HL-60 (cell line): ENCODE measurements around the gene LCN2.

ENCODE experiments used
- DNase-seq, 2 experiments: peaks; one replicate each; pipeline ENCODE4 v3.0.0-alpha.2; 2010 to 2020; ENCODE audit warnings: low read depth in 1 of 2, low spot score in 1 of 2
- H3K27ac ChIP-seq: fragments of 250-450 bp; sonication (Bioruptor Pico); replicated peaks from 2 replicates; pipeline ENCODE4 v1.5.1; 2020; ENCODE audit warnings: mild to moderate bottlenecking, moderate library complexity
- H3K27me3 ChIP-seq: fragments of 250-450 bp; sonication (Bioruptor Pico); 2 replicates; pipeline ENCODE4 v1.5.1; 2021; ENCODE audit warnings: mild to moderate bottlenecking, moderate library complexity; ENCODE audit not compliant: insufficient read depth, poor library complexity, severe bottlenecking
- H3K4me3 ChIP-seq: replicated peaks from 2 replicates; pipeline ENCODE4 v1.5.1; 2011; ENCODE audit warnings: mild to moderate bottlenecking, control low read depth, low read length; ENCODE audit not compliant: insufficient read depth
- GABPA ChIP-seq: IDR thresholded peaks from 2 replicates; pipeline ENCODE4 v1.6.1; 2012; ENCODE audit warnings: low read depth
- POLR2AphosphoS5 ChIP-seq: IDR thresholded peaks from 2 replicates; pipeline ENCODE4 v1.6.1; 2012; ENCODE audit warnings: low read depth
- SPI1 ChIP-seq: IDR thresholded peaks from 2 replicates; pipeline ENCODE4 v1.6.1; 2012; ENCODE audit warnings: low read depth, mild to moderate bottlenecking, borderline replicate concordance
- TF ChIP-seq, protein P1 (sequence below): IDR thresholded peaks from one replicate; pipeline ENCODE4 v1.5.1; 2011; ENCODE audit warnings: low read length, control low read depth, inconsistent platforms; ENCODE audit not compliant: insufficient read depth
- TF ChIP-seq, protein P2 (sequence below): IDR thresholded peaks from 2 replicates; pipeline ENCODE4 v1.6.1; 2012; ENCODE audit warnings: low read depth; ENCODE audit not compliant: insufficient replicate concordance

The LCN2 gene

DNA sequence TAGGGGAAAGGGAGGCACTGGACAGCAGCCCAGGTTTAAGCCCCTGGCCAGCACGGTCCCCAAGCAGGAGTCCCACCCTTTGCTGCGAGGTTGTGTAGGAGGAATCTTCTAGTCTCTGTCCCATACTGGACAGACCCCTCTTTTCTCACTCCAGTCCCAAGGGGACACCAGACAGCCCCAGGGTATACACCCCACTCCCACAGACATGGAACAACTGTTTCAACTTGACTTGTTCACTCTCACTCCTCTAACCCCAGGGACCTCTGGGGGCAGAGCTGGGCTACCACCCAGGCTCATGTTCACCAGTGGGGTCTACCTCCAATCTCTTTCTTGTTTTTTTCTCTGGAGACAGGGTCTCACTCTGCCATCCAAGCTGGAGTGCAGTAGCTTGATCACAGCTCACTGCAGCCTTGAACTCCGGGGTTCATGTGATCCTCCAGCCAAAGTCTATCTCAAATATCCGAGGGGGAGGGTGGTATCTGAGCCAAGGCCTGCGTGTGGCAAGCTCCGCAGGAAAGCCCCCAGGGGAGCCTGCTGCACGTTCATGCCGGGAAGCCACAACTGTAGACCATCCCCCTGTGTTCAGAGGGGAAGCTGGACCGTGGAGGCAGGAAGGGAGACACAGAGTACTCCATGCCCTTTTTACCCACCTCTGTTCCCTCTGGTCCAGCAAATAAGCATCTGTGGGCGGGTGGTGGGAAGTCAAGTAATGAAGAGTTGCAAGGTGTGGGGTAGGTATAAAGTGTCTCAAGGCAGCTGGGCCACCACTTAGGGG lies 23.5 kb upstream of the LCN2 start:
- TF ChIP-seq, protein P1, sequence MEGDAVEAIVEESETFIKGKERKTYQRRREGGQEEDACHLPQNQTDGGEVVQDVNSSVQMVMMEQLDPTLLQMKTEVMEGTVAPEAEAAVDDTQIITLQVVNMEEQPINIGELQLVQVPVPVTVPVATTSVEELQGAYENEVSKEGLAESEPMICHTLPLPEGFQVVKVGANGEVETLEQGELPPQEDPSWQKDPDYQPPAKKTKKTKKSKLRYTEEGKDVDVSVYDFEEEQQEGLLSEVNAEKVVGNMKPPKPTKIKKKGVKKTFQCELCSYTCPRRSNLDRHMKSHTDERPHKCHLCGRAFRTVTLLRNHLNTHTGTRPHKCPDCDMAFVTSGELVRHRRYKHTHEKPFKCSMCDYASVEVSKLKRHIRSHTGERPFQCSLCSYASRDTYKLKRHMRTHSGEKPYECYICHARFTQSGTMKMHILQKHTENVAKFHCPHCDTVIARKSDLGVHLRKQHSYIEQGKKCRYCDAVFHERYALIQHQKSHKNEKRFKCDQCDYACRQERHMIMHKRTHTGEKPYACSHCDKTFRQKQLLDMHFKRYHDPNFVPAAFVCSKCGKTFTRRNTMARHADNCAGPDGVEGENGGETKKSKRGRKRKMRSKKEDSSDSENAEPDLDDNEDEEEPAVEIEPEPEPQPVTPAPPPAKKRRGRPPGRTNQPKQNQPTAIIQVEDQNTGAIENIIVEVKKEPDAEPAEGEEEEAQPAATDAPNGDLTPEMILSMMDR: no peak
- no peak for TF ChIP-seq GABPA
- TF ChIP-seq, protein P2, sequence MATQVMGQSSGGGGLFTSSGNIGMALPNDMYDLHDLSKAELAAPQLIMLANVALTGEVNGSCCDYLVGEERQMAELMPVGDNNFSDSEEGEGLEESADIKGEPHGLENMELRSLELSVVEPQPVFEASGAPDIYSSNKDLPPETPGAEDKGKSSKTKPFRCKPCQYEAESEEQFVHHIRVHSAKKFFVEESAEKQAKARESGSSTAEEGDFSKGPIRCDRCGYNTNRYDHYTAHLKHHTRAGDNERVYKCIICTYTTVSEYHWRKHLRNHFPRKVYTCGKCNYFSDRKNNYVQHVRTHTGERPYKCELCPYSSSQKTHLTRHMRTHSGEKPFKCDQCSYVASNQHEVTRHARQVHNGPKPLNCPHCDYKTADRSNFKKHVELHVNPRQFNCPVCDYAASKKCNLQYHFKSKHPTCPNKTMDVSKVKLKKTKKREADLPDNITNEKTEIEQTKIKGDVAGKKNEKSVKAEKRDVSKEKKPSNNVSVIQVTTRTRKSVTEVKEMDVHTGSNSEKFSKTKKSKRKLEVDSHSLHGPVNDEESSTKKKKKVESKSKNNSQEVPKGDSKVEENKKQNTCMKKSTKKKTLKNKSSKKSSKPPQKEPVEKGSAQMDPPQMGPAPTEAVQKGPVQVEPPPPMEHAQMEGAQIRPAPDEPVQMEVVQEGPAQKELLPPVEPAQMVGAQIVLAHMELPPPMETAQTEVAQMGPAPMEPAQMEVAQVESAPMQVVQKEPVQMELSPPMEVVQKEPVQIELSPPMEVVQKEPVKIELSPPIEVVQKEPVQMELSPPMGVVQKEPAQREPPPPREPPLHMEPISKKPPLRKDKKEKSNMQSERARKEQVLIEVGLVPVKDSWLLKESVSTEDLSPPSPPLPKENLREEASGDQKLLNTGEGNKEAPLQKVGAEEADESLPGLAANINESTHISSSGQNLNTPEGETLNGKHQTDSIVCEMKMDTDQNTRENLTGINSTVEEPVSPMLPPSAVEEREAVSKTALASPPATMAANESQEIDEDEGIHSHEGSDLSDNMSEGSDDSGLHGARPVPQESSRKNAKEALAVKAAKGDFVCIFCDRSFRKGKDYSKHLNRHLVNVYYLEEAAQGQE: no peak
- H3K4me3 ChIP-seq: peak overlapping the region; percentile 93
- DNase-seq: no peak
- H3K27me3 ChIP-seq: no peaks in the 10 kb centered on the region
- H3K27ac ChIP-seq: 0 out of 2 replicates have a peak overlapping the region, but pooled peaks have one; percentile 3

DNA sequence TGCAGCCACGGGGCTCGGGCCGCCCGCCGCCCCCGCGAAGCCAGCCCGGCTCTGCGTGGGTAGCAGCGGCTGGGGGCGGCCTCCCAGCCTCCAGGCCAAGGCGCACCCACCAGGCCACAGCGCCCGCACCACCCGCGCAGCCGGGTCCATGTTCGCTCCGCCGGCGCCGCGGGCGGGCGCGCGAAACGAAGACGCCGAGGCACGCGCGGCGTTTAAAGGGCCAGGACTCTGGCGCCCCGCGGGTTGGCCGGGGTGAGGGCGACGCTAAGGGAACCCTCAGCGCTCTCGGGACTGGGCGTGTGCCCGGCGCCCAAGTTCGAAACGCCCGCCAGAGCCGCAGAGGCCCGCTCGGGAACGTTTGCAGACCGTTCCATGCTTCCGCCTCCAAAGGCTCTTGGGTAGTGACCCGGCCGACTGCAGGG lies 21.7 kb upstream of the LCN2 start, which contains the start of gene PTGES2:
TSS of gene PTGES2 (minus strand) at position 162 of the 422 bp plus-strand sequence. CDS start at position 150, 12 bp downstream.
- TF ChIP-seq, protein P2: no peak
- peak; percentile 57; the same call in 1 of the 2 replicates for TF ChIP-seq POLR2AphosphoS5
- DNase-seq: peak; percentile 72 to 81
- Histone ChIP-seq H3K27ac (peak within 1 kb of the TSS; percentile 100), H3K27me3 (no peaks in the 10 kb centered on the region), H3K4me3 (peak within 1 kb of the TSS; percentile 93)

DNA sequence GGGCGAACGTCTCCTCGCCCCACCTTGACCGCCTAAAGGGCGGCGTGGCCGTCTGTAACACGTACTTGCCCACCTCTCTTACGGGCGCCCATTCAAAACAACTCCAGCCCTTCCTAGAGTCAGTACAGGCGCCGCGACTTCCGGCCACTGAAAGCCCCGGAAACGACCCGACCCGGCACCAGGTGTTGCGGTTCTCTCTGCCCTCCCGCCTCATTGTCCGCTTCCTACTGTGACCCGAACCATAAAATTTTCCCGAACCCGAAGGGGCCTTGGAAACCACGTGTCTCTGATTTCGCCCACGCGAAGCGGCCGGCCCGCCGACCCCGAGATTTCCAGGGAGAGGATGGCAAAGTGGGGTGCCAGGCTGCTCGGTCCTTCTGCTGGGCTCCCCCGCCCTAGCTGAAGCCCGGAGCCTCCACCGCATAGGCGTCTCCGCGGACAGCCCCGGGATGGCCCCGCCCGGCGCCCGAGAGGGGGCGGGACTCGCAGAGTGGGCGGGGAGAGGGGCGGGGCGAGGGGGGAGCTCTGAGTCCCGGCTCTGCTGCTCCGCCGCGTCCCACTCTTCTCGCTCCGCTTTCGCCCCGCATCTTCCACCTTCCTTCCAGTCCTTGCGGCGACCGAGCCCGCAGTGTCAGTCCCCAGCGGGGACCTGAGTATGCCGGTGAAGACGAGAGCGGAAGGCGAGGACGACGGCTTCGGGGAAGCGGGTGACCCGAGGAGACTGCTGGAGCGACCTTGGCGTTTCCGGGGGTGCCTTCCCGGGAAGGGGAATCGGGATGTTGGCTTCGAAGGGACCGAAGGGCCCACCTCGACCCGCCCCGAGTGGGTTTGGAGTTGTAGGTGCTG lies 21.0 kb upstream of the LCN2 start:
- DNase-seq: peak; percentile 80 to 88
- Histone ChIP-seq H3K4me3 (peak overlapping the region; percentile 93), H3K27me3 (no peaks in the 10 kb centered on the region), H3K27ac (peak overlapping the region; percentile 100)
- TF ChIP-seq POLR2AphosphoS5 (no peak; the same call in 1 of the 2 replicates), SPI1 (no peak), GABPA (peak; percentile 68)
- TF ChIP-seq, protein P1: no peak

DNA sequence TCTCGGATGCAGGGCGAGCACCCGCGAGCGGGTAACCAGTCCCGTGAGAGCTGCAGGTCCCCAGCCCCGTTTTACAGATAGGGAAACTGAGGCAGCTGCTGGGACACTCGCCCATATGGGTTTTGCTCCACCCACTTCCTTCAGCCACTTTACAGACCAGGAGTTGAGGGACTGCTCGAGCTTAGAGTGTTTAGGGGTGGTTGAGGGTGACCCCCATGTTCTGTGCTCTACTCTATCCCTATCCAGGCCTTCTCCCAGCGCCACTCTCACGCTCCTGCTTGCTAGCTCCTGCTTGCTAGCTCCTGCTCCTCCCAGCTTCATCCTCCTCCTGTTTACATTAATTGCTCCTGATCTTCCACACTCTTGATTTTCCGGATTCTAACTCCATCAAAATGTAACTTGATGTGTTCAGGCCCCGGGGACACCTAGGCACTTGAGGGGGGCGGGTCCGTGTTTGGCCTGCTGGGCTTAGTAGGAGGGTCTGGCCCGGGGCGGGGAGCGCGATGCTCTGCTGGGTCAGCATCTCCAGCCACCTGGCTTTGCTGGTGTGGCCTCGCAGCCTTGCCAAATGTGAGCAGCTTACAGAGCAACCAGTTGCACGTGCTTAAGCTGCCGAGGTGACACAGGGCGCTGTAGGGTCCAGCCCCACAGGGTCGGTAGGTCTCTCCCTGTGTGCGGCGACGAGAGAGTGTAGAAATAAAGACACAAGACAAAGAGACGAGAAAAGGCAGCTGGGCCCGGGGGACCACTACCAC lies 20.2 kb upstream of the LCN2 start:
- no peaks in the 10 kb centered on the region for H3K27me3 ChIP-seq
- no peak for TF ChIP-seq POLR2AphosphoS5
- no peak for TF ChIP-seq GABPA
- no peak for TF ChIP-seq SPI1
- TF ChIP-seq, protein P1: no peak
- TF ChIP-seq, protein P2: no peak
- DNase-seq: no peak
- H3K27ac ChIP-seq: peak overlapping the region; percentile 100
- peak overlapping the region; percentile 93 for H3K4me3 ChIP-seq
